Activated CD4-positive, alpha-beta T cell treated with anti-CD3 and anti-CD28 coated beads, Interleukin-2, amount 10 ng/mL, durations not matched to agents 7 days and 5 days (primary cell): Measurements from ENCODE around the gene CFD. TPM values are rescaled to one million over a fixed set of nuclear protein-coding genes. Genes with fewer than 3 reads are reported as not detected.
"Not testable (repeated sequence)": the region's sequence is repeated elsewhere in the genome, so short reads cannot be mapped to it uniquely, and the experiment has no call there.

Source experiments
- CTCF ChIA-PET: fragments of 350-600 bp; sonication (Branson Sonifier 250); formaldehyde crosslinking; loops from one replicate; lab custom pipeline; 2021; ENCODE audit warnings: antibody characterized with exemption; lab: Charles Lee
- POLR2A ChIA-PET: fragments of 350-600 bp; sonication (Branson Sonifier 250); formaldehyde crosslinking; loops from one replicate; lab custom pipeline; 2021; ENCODE audit warnings: antibody characterized with exemption; lab: Charles Lee
- DNase-seq: peaks from one replicate; pipeline ENCODE4 v3.0.0-alpha.2; 2020
- H3K27ac Mint-ChIP-seq: one replicate; pipeline ENCODE4 v1.8.0; 2021; ENCODE audit warnings: mild to moderate bottlenecking, moderate library complexity, mixed read lengths
- H3K27me3 Mint-ChIP-seq: one replicate; pipeline ENCODE4 v1.8.0; 2021; ENCODE audit warnings: mixed read lengths
- H3K36me3 Mint-ChIP-seq: one replicate; pipeline ENCODE4 v1.8.0; 2021; ENCODE audit warnings: low read depth, mixed read lengths
- H3K4me1 Mint-ChIP-seq: one replicate; pipeline ENCODE4 v1.8.0; 2021; ENCODE audit warnings: mixed read lengths
- H3K4me3 Mint-ChIP-seq: one replicate; pipeline ENCODE4 v1.8.0; 2021; ENCODE audit warnings: mild to moderate bottlenecking, moderate library complexity, mixed read lengths
- H3K9me3 Mint-ChIP-seq: one replicate; pipeline ENCODE4 v1.8.0; 2021; ENCODE audit warnings: mixed read lengths
- total RNA-seq, 2 experiments: library from RNA; stranded (reverse); gene quantifications; one replicate each; pipeline ENCODE4 v1.2.3, GENCODE V29; 2021

The CFD gene
- total RNA-seq, 2 experiments from 2014 or later: 1.5 to 1.6 TPM

DNA sequence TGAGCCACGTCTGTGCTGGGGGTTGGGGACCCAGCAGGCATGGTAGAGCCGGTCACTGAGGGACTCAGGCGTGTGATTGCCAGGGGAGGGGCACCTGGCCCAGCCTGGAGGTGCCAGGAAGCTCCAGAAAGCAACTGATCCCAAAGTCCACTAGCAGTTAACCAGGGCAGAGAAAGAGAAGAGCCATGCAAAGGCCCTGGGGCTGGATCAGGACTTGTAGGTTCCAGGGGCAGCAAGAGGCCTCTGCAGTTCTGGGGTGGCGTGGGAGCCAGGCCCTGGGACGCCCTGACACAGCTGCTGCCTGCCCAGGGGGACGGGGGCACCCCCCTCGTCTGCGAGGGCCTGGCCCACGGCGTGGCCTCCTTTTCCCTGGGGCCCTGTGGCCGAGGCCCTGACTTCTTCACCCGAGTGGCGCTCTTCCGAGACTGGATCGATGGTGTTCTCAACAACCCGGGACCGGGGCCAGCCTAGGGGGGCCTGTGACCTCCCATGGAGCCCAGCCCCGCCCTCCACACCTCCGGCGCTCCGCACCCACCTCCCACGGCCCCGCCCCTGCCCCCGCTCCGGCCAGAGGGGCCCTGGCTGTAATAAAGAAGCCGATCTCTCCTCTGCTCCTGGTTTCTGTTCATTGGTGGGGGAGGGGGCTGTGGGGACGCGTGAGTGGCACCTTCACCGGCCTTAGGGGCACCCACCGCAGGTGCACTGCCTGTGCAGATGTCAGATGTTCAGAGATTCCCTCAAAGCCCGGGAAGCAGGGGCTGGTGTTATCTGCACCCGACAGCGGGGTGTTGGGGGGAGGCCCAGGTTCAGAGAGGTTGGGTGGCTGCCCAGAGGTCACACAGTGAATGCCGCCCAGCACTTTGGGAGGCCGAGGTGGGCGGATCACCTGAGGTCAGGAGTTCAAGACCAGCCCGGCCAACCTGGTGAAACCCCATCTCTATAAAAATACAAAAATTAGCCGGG, 27.8 kb upstream of the CFD start:
- peaks cover 4% of the 10 kb centered on the region for H3K27me3 Mint-ChIP-seq

DNA sequence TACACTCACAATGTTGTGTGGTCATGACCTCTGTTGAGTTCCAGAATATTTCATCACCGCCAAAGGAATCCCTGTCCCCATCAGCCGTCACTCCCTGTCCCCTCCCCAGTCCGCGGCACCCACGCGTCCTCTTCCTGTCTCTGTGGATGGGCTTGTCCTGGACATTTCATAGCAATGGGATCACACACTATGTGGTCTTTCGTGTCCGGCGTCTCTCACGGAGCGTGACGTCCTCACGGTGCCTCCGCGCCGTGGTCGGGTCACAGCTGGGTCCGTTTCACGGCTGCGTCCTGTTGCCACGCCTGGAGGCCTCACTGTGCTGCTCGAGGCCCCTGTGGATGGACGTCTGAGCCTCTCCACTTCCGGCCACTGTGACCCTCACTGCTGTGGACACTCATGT, 25.2 kb upstream of the CFD start:
- H3K27me3 Mint-ChIP-seq: peaks cover 5% of the 10 kb centered on the region
- CTCF ChIA-PET: no interaction called here

More for the DNA sequence above, 27.8 kb upstream of the CFD start:
- Mint-ChIP-seq H3K27ac (no peak overlapping the region), H3K9me3 (no peaks in the 10 kb centered on the region), H3K4me3 (no peak overlapping the region), H3K4me1 (no peaks in the 10 kb centered on the region), H3K36me3 (no peaks in the 10 kb centered on the region)
- CTCF ChIA-PET: interaction anchor here (0.6 to 0.7 kb wide), 2 partner anchors 9 to 385 kb away, joined by 3 to 5 read pairs; partner anchors contain the start of gene PRTN3
- POLR2A ChIA-PET: no interaction called here
- DNase-seq: no peak

DNA sequence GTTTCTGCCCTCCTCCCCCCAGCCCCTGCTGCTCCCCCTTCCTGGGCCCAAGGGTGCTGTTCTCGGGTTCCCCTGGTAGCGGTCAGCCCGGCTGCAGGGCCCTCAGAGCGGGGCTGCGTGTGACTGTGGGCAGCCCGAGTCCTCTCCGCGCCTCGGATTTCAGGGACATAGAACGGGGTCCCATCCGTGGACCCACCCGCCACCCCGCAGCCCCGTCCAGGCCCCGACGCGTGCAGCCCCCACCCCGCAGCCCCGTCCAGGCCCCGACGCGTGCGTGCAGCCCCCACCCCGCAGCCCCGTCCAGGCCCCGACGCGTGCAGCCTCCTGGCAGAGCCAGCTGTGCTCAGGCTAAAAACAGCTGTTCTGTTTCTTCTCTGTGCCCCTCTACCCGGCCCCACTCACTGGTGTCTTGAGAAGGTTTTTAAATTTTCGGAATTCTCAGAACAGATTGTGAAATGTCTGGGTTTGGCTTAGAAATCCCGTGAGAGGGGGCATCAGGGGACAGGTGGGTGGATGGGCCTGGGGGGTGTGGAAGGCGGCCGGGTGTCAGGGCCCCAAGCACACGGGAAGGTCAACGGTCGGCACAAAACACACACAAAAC, 24.2 kb upstream of the CFD start:
- DNase-seq: no peak
- H3K27me3 Mint-ChIP-seq: peaks cover 7% of the 10 kb centered on the region
- CTCF ChIA-PET: no interaction called here
- H3K4me1 Mint-ChIP-seq: no peaks in the 10 kb centered on the region
- no peak overlapping the region for H3K4me3 Mint-ChIP-seq
- no peaks in the 10 kb centered on the region for H3K9me3 Mint-ChIP-seq
- POLR2A ChIA-PET: no interaction called here
- H3K27ac Mint-ChIP-seq: no peak overlapping the region
- H3K36me3 Mint-ChIP-seq: no peaks in the 10 kb centered on the region

More for the DNA sequence above, 25.2 kb upstream of the CFD start:
- no peak overlapping the region for H3K4me3 Mint-ChIP-seq
- POLR2A ChIA-PET: no interaction called here
- no peak overlapping the region for H3K27ac Mint-ChIP-seq
- no peaks in the 10 kb centered on the region for H3K36me3 Mint-ChIP-seq
- H3K9me3 Mint-ChIP-seq: no peaks in the 10 kb centered on the region
- no peak for DNase-seq
- H3K4me1 Mint-ChIP-seq: no peaks in the 10 kb centered on the region

DNA sequence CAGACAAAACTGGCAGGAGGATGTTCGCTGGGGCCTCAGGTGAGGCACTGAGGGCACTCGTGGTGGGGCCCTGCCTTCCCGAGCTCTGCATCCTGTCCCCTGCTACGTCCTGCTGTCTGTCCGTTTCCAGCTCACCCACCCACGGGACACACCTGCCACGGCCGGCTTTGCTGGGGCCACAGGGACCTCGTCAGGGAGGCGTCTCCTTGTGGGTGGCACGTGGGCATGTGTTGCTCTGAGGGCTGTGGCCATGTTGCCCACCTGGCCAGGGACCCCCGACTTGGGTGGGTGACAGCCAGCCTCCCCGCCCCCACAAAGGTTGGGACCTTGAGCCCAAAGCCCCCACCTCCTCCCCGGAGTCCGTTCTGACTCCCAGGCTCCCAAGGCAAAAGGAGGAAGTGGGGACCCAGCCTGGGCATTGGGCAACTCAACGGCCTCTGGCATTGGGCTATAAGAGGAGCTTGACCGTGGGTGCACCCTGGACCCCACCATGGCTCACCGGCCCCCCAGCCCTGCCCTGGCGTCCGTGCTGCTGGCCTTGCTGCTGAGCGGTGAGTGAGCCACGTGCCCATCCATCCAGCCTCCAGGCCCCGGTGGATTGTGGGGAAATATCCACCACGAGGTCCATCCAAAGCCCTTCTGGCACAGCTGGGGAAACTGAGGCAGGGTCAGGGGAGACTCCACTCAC, 18.8 kb upstream of the CFD start, which contains the start of gene PRTN3:
TSS of gene PRTN3 (plus strand) at position 481 of the 688 bp plus-strand sequence. CDS start at position 491, 10 bp downstream.
- no peak within 1 kb of the TSS for H3K4me3 Mint-ChIP-seq
- H3K27ac Mint-ChIP-seq: no peak within 1 kb of the TSS
- ChIA-PET CTCF (interaction anchor here (0.9 kb wide), 2 partner anchors 10 to 22 kb away, joined by 3 read pairs; no protein-coding TSS in a partner anchor), POLR2A (no interaction called here)
- no peak for DNase-seq
- no peaks in the 10 kb centered on the region for H3K4me1 Mint-ChIP-seq
- H3K27me3 Mint-ChIP-seq: peaks cover 17% of the 10 kb centered on the region
- H3K36me3 Mint-ChIP-seq: no peaks in the 10 kb centered on the region
- peaks cover 3% of the 10 kb centered on the region for H3K9me3 Mint-ChIP-seq

DNA sequence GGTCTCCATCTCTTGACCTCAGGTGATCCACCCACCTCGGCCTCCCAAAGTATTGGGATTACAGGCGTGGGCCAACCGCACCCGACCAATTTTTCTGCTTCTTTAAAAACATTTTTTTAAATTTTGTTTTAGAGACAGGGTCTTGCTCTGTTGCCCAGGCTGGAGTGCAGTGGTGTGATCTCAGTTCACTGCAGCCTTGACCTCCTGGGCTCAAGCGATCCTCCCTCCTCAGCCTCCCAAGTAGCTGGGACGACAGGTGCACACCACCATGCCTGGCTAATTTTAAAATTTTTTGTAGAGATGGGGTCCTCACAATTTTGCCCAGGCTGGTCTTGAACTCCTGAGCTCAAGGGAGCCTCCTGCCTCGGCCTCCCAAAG, 16.7 kb upstream of the CFD start:
- CTCF ChIA-PET: interaction anchor here (0.9 to 1.0 kb wide), 3 partner anchors 9 to 77 kb away, joined by 3 to 5 read pairs (median 4); partner anchors contain the start of gene ELANE
- H3K9me3 Mint-ChIP-seq, H3K4me1 Mint-ChIP-seq, H3K27ac Mint-ChIP-seq, DNase-seq, POLR2A ChIA-PET, H3K4me3 Mint-ChIP-seq, H3K36me3 Mint-ChIP-seq: not testable (repeated sequence)
- H3K27me3 Mint-ChIP-seq: peaks cover 18% of the 10 kb centered on the region

DNA sequence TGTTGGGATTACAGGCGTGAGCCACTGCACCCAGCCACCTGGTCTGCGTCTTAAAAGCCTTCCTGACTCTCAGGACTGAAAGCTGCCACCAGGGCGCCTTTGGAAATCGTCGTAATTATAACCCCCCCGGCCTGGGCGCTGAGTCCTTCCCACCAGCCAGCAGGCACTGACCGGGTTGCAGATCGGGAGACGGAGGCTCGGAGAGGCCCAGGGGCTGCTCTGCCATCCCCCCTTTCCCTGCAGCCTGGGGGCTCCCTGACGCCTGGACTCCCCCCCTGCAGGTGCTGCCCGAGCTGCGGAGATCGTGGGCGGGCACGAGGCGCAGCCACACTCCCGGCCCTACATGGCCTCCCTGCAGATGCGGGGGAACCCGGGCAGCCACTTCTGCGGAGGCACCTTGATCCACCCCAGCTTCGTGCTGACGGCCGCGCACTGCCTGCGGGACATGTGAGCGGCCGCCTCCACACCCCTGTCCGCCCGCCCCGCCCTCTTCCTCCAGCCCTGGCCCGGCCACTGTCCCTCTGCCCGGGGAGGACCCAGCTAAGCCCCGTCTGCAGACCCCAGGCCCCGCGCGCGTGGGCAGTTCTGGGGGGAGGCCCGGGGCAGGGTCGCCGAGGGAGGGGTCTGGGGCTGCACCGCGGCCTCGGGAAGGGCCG, 16.2 kb upstream of the CFD start:
- no peaks in the 10 kb centered on the region for H3K4me1 Mint-ChIP-seq
- no peak overlapping the region for H3K4me3 Mint-ChIP-seq
- no peaks in the 10 kb centered on the region for H3K36me3 Mint-ChIP-seq
- no peak overlapping the region for H3K27ac Mint-ChIP-seq
- DNase-seq: no peak
- peaks cover 21% of the 10 kb centered on the region for H3K27me3 Mint-ChIP-seq
- H3K9me3 Mint-ChIP-seq: peaks cover 3% of the 10 kb centered on the region
- CTCF ChIA-PET: interaction anchor here (0.5 to 1.0 kb wide), 4 partner anchors 9 to 141 kb away, joined by 3 to 5 read pairs (median 4); partner anchors contain the start of gene ELANE
- POLR2A ChIA-PET: no interaction called here

DNA sequence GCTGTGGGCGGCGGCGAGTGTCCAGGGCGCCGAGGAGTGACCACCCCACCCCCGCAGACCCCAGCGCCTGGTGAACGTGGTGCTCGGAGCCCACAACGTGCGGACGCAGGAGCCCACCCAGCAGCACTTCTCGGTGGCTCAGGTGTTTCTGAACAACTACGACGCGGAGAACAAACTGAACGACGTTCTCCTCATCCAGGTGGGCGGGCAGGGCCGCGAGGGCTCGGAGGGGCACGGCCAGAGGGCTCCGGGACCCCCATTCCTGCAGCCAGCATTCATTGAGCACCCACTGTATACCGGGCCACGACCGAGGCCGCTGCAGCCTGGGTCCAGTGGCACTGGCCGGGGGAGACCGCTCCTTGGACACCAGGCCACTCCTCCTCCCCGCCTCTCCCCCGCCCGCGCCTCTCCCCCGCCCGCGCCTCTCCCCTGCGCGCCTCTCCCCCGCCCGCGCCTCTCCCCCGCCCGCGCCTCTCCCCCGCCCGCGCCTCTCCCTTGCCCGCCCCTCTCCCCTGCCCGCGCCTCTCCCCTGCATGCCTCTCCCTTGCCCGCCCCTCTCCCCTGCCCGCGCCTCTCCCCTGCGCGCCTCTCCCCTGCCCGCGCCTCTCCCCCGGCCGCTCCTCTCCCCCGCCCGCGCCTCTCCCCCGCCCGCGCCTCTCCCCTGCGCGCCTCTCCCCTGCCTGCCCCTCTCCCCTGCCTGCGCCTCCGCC, 15.5 kb upstream of the CFD start:
- Mint-ChIP-seq H3K27ac (no peak overlapping the region), H3K4me1 (no peaks in the 10 kb centered on the region), H3K4me3 (no peak overlapping the region), H3K9me3 (peaks cover 3% of the 10 kb centered on the region), H3K36me3 (no peaks in the 10 kb centered on the region), H3K27me3 (peaks cover 23% of the 10 kb centered on the region)
- no peak for DNase-seq
- POLR2A ChIA-PET: no interaction called here
- CTCF ChIA-PET: interaction anchor here (0.5 to 0.9 kb wide), 2 partner anchors 14 to 141 kb away, joined by 3 to 5 read pairs; no protein-coding TSS in a partner anchor

DNA sequence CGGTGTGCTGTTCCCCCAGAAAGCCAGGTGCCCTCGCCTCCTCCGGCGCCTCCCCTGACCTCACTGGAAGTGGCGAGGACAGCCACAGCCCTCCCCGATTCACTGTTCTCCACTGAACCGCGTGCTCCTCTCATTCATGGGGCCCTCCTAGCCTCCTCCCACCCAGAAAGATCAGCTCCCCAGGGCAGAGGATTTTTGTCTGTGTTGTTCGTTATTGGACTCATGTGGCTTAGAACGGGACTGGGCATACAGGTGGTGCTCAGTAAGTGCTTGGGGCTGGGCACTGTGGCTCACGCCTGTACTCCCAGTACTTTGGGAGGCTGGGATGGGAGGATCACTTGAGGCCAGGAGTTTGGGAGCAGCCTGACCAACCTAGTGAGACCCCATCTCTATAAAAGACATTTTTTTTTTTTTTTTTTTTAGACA, 14.9 kb upstream of the CFD start:
- H3K36me3 Mint-ChIP-seq: no peaks in the 10 kb centered on the region

DNA sequence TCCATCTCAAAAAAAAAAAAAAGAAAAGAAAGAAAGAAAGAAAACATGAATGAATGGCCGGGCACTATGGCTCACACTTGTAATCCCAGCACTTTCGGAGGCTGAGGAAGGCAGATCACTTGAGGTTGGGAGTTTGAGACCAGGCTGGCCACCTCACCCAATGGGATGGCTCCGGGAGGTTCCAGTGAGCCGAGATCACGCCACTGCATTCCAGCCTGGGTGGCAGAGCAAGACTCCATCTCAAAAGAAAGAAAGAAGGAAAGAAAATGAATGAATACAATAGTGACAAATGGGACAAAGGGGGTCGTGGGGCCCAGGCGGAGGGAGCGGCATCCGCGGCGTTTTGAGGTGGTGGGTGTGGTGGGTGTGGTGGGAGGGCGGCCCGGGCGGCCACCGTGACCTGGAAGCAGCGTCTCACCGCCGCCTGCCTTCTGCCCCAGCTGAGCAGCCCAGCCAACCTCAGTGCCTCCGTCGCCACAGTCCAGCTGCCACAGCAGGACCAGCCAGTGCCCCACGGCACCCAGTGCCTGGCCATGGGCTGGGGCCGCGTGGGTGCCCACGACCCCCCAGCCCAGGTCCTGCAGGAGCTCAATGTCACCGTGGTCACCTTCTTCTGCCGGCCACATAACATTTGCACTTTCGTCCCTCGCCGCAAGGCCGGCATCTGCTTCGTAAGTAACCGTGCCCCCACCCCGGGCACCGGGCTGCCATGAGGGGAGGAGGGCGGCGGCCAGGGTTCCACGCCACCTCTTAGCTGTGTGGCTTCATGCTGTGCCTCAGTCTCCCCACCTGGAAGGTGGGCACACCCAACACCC, 13.6 kb upstream of the CFD start:
- no peaks in the 10 kb centered on the region for H3K36me3 Mint-ChIP-seq
- POLR2A ChIA-PET: no interaction called here
- H3K27ac Mint-ChIP-seq: no peak overlapping the region
- H3K4me1 Mint-ChIP-seq: no peaks in the 10 kb centered on the region
- DNase-seq: no peak
- CTCF ChIA-PET: interaction anchor here (0.5 to 0.6 kb wide), 2 partner anchors 72 to 86 kb away, joined by 4 read pairs; no protein-coding TSS in a partner anchor
- H3K4me3 Mint-ChIP-seq: no peak overlapping the region
- H3K27me3 Mint-ChIP-seq: peaks cover 24% of the 10 kb centered on the region
- H3K9me3 Mint-ChIP-seq: peaks cover 3% of the 10 kb centered on the region

More for the DNA sequence above, 14.9 kb upstream of the CFD start:
- Mint-ChIP-seq H3K4me3 (no peak overlapping the region), H3K27ac (no peak overlapping the region), H3K4me1 (no peaks in the 10 kb centered on the region), H3K27me3 (peaks cover 25% of the 10 kb centered on the region), H3K9me3 (peaks cover 3% of the 10 kb centered on the region)
- CTCF ChIA-PET: no interaction called here
- POLR2A ChIA-PET: no interaction called here
- DNase-seq: no peak

DNA sequence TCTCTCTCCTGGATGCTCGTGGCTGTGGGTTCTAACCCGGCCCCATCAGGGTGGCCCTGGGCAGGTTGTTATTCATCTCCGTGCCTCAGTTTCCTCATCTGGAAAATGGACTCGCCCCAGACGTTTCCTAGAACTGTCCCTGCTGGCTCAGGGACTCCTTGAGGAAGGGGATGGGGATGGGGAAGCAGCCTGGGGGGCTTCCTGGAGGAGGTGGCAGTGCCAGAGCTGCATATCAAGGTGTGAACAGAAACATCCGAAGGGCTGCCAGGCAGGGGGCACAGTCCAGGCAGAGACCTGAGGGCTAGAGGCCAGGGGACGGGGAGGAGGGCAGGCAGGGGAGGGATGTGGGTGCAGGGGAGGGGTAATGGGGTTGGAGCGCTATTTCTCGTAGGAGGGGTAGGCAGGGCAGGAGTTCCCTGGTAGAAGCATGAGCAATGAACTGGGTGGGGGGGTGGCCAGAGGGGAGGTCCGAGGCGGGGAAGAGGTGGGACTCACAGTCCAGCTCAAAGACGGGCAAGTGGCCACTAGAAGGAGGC, 11.0 kb upstream of the CFD start:
- Mint-ChIP-seq H3K9me3 (no peaks in the 10 kb centered on the region), H3K27me3 (peaks cover 20% of the 10 kb centered on the region), H3K27ac (no peak overlapping the region), H3K4me1 (no peaks in the 10 kb centered on the region), H3K36me3 (no peaks in the 10 kb centered on the region), H3K4me3 (no peak overlapping the region)
- ChIA-PET POLR2A (no interaction called here), CTCF (interaction anchor here (2.3 kb wide), 1 partner anchor 15 kb away, joined by 6 read pairs; no protein-coding TSS in a partner anchor)
- no peak for DNase-seq

DNA sequence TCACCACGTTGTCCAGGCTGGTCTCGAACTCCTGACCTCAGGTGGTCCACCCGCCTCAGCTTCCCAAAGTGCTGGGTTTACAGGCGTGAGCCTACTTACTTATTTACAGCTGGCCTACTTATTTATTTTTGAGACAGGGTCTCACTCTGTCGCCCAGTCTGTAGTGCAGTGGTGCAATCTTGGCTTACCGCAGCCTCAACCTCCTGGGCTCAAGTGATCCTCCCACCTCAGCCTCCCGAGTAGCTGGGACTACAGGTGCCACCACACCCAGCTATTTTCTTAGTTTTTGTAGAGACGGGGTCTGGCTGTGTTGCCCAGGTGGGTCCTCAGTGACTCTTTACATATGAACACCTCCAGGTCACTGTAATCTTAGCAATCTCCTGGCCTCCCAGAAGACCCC, 10.3 kb upstream of the CFD start:
- peaks cover 23% of the 10 kb centered on the region for H3K27me3 Mint-ChIP-seq
- CTCF ChIA-PET: interaction anchor here (0.7 to 2.3 kb wide), 2 partner anchors 14 to 194 kb away, joined by 3 to 6 read pairs; no protein-coding TSS in a partner anchor
- DNase-seq, H3K9me3 Mint-ChIP-seq, H3K36me3 Mint-ChIP-seq, H3K27ac Mint-ChIP-seq, H3K4me1 Mint-ChIP-seq, POLR2A ChIA-PET, H3K4me3 Mint-ChIP-seq: not testable (repeated sequence)
